ENCODE measurements around the gene CLEC18B.

The CLEC18B gene

GRCh38 chr16:74463888-74464287 is 42.6 kb upstream of the CLEC18B start:
- H3K4me3 ChIP-seq (ENCODE audit: control insufficient read depth, low read depth, low read length), result no peak overlapping the region
- no peak for DNase-seq (ENCODE audit: low read depth)
- TF ChIP-seq CTCF (conservative IDR thresholded peaks at IDR 0.05; ENCODE audit: control insufficient read depth, insufficient read depth, low read depth, low read length), result no peak

GRCh38 chr16:74462361-74462760 is 41.1 kb upstream of the CLEC18B start:
- DNase-seq (ENCODE audit: low read depth), result no peak
- H3K4me3 ChIP-seq (ENCODE audit: control insufficient read depth, low read depth, low read length), result no peak overlapping the region
- no peak for TF ChIP-seq CTCF (conservative IDR thresholded peaks at IDR 0.05; ENCODE audit: control insufficient read depth, insufficient read depth, low read depth, low read length)

- no peak for DNase-seq (ENCODE audit: low read depth)
- H3K4me3 ChIP-seq (ENCODE audit: control insufficient read depth, low read depth, low read length), result no peak overlapping the region
- no peak for TF ChIP-seq CTCF (conservative IDR thresholded peaks at IDR 0.05; ENCODE audit: control insufficient read depth, insufficient read depth, low read depth, low read length)
Observed at GRCh38 chr16:74461826-74462225, 40.5 kb upstream of the CLEC18B start.

- no peak for TF ChIP-seq CTCF (conservative IDR thresholded peaks at IDR 0.05; ENCODE audit: control insufficient read depth, insufficient read depth, low read depth, low read length)
- no peak overlapping the region for H3K4me3 ChIP-seq (ENCODE audit: control insufficient read depth, low read depth, low read length)
- DNase-seq (ENCODE audit: low read depth), result no peak
Observed at GRCh38 chr16:74460542-74460941, 39.3 kb upstream of the CLEC18B start.

- H3K4me3 ChIP-seq (ENCODE audit: control insufficient read depth, low read depth, low read length), result no peak overlapping the region
- TF ChIP-seq CTCF (conservative IDR thresholded peaks at IDR 0.05; ENCODE audit: control insufficient read depth, insufficient read depth, low read depth, low read length), result no peak
- no peak for DNase-seq (ENCODE audit: low read depth)
Observed at GRCh38 chr16:74456290-74456625, 35.0 kb upstream of the CLEC18B start.

GRCh38 chr16:74455619-74456289 is 34.5 kb upstream of the CLEC18B start:
- H3K4me3 ChIP-seq (ENCODE audit: control insufficient read depth, low read depth, low read length), result no peak overlapping the region
- DNase-seq (ENCODE audit: low read depth), result peak; percentile 91

More at GRCh38 chr16:74455619-74456289, 34.5 kb upstream of the CLEC18B start:
- no peak for TF ChIP-seq CTCF (conservative IDR thresholded peaks at IDR 0.05; ENCODE audit: control insufficient read depth, insufficient read depth, low read depth, low read length)
